T-helper 1 cell treated with Interleukin-12 subunit alpha and Interleukin-12 subunit beta and Interleukin-4 antibody, amounts not matched to agents 30 ng/mL and 1 ng/mL, for 36 hours (primary cell): Measurements from ENCODE around the gene IGF1. TPM values are rescaled to one million over a fixed set of nuclear protein-coding genes. Genes with fewer than 3 reads are reported as not detected.
"Not testable (repeated sequence)": the region's sequence is repeated elsewhere in the genome, so short reads cannot be mapped to it uniquely, and the experiment has no call there.

Source experiments
- intact Hi-C: fragments of 100-400 bp; cut with micrococcal nuclease; formaldehyde crosslinking; loops from one replicate; pipeline ENCODE4 v1.15.1; 2024
- total RNA-seq: library from RNA; stranded (reverse); gene quantifications from 2 replicates; pipeline ENCODE4 v1.2.3, GENCODE V29; 2022

The IGF1 gene
- total RNA-seq, 1 donor from 2014 or later, result 0.59 TPM

- intact Hi-C loops, result no loop called here
Observed at GRCh38 chr12:102394200-102394599, 86.2 kb downstream of the IGF1 start.

DNA sequence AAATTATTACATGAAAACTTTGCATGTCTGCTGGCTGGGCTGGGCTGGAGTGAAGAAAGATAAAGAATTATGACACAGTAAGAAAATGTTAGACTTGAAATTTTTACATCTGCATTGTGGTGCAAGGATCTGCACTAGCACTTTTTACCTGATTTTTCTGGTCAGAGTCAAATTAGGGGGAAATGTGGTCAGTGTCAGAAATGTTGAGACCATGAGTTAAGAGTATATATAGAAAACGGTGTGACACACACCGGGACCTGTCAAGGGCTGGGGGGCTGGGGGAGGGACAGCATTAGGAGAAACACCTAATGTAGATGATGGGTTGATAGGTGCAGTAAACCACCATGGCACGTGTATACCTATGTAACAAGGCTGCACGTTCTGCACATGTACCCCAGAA is 90.3 kb downstream of the IGF1 start:
- intact Hi-C loops, result no loop called here

DNA sequence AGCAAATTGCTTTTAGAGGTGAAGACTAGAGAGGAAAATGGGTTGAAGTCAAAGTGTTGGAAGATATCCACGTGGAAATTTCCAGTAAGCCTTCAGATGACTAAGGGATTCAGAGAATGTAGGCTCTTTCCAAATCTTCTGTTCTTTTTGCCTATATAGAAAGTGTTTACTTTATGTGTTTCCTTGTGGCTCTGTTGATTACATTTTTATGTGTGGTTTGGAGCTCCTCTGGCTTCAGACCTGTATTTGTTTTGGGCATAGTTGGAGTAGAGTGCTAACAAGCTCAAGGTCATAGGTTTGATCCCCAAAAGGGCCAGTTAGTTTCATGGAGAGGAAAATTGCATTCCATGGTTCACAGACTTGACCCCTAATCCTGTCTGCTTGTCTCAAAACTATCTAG is 91.9 kb downstream of the IGF1 start:
- intact Hi-C loops, result no loop called here

DNA sequence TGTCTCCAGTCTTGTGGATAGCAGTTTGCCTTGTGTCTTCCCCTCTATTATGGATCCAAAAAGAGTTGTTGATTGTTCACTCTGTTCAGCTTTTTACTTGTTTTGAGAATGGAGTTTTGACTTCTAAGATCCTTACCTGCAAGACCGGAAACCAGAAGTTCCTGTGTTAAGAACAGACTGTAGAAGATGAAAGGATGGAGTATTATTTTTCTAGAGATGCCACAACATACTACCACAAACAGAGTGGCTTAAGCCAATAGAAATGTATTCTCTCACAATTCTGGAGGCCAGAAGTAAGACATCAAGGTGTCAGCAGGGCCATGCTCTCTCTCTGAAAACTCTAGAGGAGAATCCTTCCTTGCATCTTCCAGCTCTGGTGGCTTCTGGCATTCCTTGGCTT is 95.0 kb downstream of the IGF1 start:
- intact Hi-C loops, result no loop called here

- intact Hi-C loops, result no loop called here
Observed at GRCh38 chr12:102379346-102380162, 100.8 kb downstream of the IGF1 start.

DNA sequence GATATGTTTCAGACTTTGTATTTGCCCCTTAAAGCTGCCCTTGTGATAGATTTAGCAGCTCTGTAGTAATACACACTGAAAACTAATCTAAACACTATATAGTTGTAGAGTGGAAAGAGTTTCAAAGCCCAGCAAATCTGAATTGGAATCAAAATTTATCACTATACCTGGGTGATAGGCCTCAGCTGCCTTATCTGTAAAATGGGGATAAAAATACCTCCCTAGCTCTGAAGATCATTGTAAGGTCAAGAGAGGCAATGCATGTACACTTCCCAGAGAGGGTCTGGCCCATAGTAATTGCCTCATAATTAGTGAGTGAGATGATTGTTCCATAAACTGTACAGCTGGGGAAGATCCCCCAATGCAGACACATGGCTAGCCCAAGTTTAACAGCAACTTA is 103.6 kb downstream of the IGF1 start:
- intact Hi-C loops, result no loop called here

GRCh38 chr12:102376181-102376747 is 104.1 kb downstream of the IGF1 start:
- intact Hi-C loops, result no loop called here

GRCh38 chr12:102374190-102374589 is 106.2 kb downstream of the IGF1 start:
- intact Hi-C loops, result no loop called here

DNA sequence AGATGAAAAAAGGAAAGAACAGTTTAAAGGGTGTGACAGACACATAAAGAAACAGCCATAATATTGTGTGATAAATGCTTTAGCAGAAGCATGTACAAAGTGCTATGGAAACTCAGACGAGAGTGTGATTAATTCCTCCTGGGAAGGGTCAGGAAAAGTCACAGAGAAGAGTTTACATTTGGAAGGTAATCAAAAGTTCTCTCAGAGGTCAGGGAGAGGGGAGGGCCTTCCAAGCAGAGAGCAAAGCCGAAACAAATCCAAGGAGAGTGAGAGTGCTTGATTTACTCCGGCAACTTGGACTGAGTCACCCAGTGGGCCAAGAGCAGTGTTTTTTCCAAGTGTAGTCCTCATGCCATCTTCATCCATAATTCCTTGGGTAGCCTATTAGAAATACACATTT is 108.3 kb downstream of the IGF1 start:
- intact Hi-C loops, result no loop called here

DNA sequence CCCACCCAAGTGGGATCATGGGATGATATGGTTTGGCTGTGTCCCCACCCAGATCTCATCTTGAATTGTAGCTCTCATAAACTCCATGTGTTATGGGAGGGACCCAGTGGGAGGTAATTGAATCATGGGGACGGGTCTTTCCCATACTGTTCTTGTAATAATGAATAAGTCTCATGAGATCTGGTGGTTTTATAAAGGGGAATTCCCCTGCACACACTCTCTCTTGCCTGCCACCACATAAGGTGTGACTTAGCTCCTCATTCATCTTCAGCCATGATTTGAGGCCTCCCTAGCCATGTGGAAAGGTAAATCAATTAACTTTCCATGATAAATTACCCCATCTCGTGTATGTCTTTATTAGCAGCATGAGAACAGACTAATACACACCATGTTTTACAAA is 109.2 kb downstream of the IGF1 start:
- intact Hi-C loops, result no loop called here

DNA sequence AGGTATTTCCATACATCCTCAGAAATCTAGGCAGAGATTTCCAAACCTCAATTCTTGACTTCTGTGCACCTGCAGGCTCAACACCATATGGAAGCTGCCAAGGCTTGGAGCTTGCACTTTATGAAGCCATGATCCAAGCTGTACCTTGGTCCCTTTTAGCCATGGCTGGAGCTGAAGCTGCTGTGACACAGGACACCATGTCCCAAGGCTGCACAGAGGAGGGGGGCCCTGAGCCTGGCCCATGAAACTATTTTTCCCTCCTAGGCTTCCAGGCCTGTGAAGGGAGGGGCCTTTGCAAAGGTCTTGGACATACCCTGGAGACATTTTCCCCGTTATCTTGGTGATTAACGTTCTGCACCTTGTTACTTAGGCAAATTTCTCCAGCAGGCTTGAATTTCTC is 110.5 kb downstream of the IGF1 start:
- intact Hi-C loops, result no loop called here

DNA sequence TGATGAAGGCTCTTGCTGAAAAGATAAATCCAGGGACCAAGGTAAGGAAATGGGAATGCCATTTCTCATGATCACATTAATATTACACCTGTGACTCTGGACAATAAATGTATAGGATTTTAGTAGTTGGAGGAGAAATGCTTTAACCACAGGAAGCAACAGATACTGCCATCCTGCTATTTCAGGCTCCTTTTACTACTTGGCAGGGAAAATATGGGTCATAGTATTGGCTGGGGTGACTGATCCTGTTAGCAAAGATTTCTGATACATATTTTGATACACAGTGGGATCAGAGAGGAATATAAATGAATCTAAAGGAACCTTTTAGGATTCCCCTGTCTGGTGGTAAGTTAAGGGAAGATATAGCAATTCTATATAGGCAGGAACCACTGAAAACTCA is 115.0 kb downstream of the IGF1 start:
- intact Hi-C loops, result no loop called here

- intact Hi-C loops, result no loop called here
Observed at GRCh38 chr12:102364709-102365108, 115.7 kb downstream of the IGF1 start.

- intact Hi-C loops, result no loop called here
Observed at GRCh38 chr12:102356690-102357089, 123.7 kb downstream of the IGF1 start.

DNA sequence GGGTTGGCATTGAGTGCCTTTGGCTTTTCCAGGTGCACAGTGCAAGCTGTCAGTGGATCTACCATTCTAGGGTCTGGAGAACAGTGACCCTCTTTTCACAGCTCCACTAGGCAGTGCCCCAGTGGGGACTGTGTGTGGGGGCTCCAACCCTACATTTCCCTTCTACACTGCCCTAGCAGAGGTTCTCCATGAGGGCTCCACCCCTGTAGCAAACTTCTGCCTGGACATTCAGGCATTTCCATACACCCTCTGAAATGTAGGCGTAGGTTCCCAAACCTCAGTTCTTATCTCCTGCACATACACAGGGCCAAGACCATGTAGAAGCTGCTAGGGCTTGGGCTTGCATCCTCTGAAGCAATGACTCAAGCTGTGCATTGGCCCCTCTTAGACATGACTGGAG is 126.1 kb downstream of the IGF1 start:
- intact Hi-C loops, result not testable (repeated sequence)

DNA sequence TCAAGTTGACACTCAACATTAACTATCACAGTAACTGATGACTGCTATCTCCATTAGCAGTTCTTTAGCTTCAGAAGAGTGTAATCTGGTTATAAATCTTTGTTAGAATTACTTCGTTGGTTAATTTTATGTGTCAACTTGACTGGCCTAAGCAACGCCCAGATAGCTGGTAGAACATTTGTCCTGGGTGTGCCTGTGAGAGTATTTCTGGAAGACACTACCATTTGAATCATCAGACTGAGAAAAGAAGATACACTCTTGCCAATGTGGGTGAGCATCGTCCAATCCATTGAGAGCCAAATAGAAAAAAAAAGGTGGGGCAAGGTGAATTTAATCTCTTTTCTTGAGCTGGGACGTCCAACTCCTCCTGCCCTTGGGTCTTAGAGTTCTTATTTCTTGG is 129.0 kb downstream of the IGF1 start:
- intact Hi-C loops, result no loop called here

DNA sequence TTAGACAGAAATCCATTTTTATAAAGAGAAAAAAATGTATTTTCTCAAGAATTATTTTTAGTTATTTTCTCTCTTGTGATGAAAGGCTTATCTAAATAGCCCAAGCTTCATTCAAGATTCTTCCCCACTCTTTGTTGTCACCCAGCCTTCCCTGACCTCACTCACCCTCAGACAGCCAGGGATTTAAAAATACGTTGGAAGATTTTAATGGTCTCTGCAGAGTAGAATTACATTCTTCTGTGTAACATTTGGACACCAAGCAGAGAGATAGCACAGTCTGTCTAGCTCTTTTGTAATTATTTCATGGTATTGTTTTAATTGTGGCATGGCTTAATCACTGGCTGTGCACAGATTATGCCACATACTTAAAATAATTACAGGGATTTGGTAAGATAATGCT is 130.3 kb downstream of the IGF1 start:
- intact Hi-C loops, result no loop called here

GRCh38 chr12:102349079-102349478 is 131.3 kb downstream of the IGF1 start:
- intact Hi-C loops, result no loop called here

DNA sequence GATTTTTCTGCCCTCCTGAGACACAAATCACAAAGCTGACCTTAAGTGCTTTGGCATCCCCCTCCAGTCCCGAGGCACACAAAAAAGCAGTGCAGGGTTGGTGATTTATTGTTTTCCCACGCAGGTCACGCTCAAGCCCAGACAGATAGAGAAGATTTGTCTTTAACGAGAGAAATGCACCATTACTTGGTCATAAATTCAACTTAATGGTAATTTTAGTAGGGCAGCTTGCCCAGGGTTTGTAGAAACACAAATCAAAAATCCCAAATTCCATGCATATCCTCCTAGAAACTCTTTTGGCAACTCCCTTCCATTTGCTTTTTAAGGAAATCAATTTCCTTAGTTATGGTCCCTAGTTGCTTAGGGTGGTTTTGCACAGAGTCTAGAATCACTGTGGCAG is 132.6 kb downstream of the IGF1 start:
- intact Hi-C loops, result no loop called here
